ENCODE measurements around the gene FABP3. TPM values are rescaled to one million over a fixed set of nuclear protein-coding genes. Genes with fewer than 3 reads are reported as not detected.
A peak's percentile ranks its signal among the peaks of the same experiment; 100 is the strongest.

FABP3 gene
- total and polyA plus RNA-seq, 2 experiments from 2014 or later: 19.3 to 50.2 TPM

GRCh38 chr1:31368611-31369107 is 4.2 kb downstream of the FABP3 start (continued):
- TF ChIP-seq, protein P1, sequence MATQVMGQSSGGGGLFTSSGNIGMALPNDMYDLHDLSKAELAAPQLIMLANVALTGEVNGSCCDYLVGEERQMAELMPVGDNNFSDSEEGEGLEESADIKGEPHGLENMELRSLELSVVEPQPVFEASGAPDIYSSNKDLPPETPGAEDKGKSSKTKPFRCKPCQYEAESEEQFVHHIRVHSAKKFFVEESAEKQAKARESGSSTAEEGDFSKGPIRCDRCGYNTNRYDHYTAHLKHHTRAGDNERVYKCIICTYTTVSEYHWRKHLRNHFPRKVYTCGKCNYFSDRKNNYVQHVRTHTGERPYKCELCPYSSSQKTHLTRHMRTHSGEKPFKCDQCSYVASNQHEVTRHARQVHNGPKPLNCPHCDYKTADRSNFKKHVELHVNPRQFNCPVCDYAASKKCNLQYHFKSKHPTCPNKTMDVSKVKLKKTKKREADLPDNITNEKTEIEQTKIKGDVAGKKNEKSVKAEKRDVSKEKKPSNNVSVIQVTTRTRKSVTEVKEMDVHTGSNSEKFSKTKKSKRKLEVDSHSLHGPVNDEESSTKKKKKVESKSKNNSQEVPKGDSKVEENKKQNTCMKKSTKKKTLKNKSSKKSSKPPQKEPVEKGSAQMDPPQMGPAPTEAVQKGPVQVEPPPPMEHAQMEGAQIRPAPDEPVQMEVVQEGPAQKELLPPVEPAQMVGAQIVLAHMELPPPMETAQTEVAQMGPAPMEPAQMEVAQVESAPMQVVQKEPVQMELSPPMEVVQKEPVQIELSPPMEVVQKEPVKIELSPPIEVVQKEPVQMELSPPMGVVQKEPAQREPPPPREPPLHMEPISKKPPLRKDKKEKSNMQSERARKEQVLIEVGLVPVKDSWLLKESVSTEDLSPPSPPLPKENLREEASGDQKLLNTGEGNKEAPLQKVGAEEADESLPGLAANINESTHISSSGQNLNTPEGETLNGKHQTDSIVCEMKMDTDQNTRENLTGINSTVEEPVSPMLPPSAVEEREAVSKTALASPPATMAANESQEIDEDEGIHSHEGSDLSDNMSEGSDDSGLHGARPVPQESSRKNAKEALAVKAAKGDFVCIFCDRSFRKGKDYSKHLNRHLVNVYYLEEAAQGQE (IDR thresholded peaks at IDR 0.05; ENCODE audit: unreplicated experiment): no peak
- no peak for TF ChIP-seq CREB1 (CRISPR knock-in tag; IDR thresholded peaks at IDR 0.05; ENCODE audit: low read depth)
- TF ChIP-seq ZNF331 (CRISPR knock-in tag; IDR thresholded peaks at IDR 0.05; ENCODE audit: low read depth): no peak
- TF ChIP-seq NANOG (IDR thresholded peaks at IDR 0.05; ENCODE audit: borderline replicate concordance): no peak
- TF ChIP-seq EZH2phosphoT487 (IDR thresholded peaks at IDR 0.05; ENCODE audit: unreplicated experiment): no peak
- no peak for TF ChIP-seq POLR2AphosphoS5 (IDR thresholded peaks at IDR 0.05; ENCODE audit: low read depth)

- Mint-ChIP-seq H3K9me3 (no peaks in the 10 kb centered on the region), H3K4me3 (no peak overlapping the region), H3K27me3 (ENCODE audit: insufficient read depth, low read depth, poor library complexity) (peaks cover 9% of the 10 kb centered on the region), H3K27ac (peak overlapping the region; percentile 72; the same call in 1 of the 2 replicates), H3K4me1 (peaks cover 34% of the 10 kb centered on the region), H3K36me3 (ENCODE audit: low read depth) (peaks cover 30% of the 10 kb centered on the region)
- DNase-seq (ENCODE audit: low spot score) (peak; percentile 57), ATAC-seq (peak; percentile 81)
- H2AFZ ChIP-seq: no peak overlapping the region
- no peaks in the 10 kb centered on the region for H3F3A ChIP-seq (replicated peaks; ENCODE audit: low read depth)
- no peaks in the 10 kb centered on the region for H3K9me2 ChIP-seq (ENCODE audit: insufficient read depth)
- peak overlapping the region; percentile 34; the same call in 1 of the 2 replicates for H3K27ac ChIP-seq (ENCODE audit: low read depth)
- H3K4me1 ChIP-seq (ENCODE audit: insufficient read depth): peaks cover 21% of the 10 kb centered on the region
- no peaks in the 10 kb centered on the region for H3K36me3 ChIP-seq (ENCODE audit: insufficient read depth)
- no peaks in the 10 kb centered on the region for H3K79me2 ChIP-seq (replicated peaks; ENCODE audit: insufficient read depth)
- H3K27me3 ChIP-seq (ENCODE audit: insufficient read depth): no peaks in the 10 kb centered on the region
- no peak overlapping the region for H3K4me3 ChIP-seq
- H3K4me2 ChIP-seq: peak overlapping the region; percentile 70
- H4K20me1 ChIP-seq (replicated peaks; ENCODE audit: insufficient read depth): no peaks in the 10 kb centered on the region; the same call in 1 of the 2 replicates
- no peak for TF ChIP-seq EZH2phosphoT487 (IDR thresholded peaks at IDR 0.05; ENCODE audit: unreplicated experiment)
- no peak for TF ChIP-seq CREB1 (CRISPR knock-in tag; IDR thresholded peaks at IDR 0.05; ENCODE audit: low read depth)
- no peak for TF ChIP-seq POLR2AphosphoS5 (IDR thresholded peaks at IDR 0.05; ENCODE audit: low read depth)
- TF ChIP-seq JUNB (IDR thresholded peaks at IDR 0.05; ENCODE audit: unreplicated experiment): no peak
- TF ChIP-seq, protein P2, sequence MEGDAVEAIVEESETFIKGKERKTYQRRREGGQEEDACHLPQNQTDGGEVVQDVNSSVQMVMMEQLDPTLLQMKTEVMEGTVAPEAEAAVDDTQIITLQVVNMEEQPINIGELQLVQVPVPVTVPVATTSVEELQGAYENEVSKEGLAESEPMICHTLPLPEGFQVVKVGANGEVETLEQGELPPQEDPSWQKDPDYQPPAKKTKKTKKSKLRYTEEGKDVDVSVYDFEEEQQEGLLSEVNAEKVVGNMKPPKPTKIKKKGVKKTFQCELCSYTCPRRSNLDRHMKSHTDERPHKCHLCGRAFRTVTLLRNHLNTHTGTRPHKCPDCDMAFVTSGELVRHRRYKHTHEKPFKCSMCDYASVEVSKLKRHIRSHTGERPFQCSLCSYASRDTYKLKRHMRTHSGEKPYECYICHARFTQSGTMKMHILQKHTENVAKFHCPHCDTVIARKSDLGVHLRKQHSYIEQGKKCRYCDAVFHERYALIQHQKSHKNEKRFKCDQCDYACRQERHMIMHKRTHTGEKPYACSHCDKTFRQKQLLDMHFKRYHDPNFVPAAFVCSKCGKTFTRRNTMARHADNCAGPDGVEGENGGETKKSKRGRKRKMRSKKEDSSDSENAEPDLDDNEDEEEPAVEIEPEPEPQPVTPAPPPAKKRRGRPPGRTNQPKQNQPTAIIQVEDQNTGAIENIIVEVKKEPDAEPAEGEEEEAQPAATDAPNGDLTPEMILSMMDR (conservative IDR thresholded peaks at IDR 0.05; ENCODE audit: low read depth in 2 of 2): no peak
- TF ChIP-seq, protein P1 (IDR thresholded peaks at IDR 0.05; ENCODE audit: unreplicated experiment): no peak
- TF ChIP-seq, protein P3, sequence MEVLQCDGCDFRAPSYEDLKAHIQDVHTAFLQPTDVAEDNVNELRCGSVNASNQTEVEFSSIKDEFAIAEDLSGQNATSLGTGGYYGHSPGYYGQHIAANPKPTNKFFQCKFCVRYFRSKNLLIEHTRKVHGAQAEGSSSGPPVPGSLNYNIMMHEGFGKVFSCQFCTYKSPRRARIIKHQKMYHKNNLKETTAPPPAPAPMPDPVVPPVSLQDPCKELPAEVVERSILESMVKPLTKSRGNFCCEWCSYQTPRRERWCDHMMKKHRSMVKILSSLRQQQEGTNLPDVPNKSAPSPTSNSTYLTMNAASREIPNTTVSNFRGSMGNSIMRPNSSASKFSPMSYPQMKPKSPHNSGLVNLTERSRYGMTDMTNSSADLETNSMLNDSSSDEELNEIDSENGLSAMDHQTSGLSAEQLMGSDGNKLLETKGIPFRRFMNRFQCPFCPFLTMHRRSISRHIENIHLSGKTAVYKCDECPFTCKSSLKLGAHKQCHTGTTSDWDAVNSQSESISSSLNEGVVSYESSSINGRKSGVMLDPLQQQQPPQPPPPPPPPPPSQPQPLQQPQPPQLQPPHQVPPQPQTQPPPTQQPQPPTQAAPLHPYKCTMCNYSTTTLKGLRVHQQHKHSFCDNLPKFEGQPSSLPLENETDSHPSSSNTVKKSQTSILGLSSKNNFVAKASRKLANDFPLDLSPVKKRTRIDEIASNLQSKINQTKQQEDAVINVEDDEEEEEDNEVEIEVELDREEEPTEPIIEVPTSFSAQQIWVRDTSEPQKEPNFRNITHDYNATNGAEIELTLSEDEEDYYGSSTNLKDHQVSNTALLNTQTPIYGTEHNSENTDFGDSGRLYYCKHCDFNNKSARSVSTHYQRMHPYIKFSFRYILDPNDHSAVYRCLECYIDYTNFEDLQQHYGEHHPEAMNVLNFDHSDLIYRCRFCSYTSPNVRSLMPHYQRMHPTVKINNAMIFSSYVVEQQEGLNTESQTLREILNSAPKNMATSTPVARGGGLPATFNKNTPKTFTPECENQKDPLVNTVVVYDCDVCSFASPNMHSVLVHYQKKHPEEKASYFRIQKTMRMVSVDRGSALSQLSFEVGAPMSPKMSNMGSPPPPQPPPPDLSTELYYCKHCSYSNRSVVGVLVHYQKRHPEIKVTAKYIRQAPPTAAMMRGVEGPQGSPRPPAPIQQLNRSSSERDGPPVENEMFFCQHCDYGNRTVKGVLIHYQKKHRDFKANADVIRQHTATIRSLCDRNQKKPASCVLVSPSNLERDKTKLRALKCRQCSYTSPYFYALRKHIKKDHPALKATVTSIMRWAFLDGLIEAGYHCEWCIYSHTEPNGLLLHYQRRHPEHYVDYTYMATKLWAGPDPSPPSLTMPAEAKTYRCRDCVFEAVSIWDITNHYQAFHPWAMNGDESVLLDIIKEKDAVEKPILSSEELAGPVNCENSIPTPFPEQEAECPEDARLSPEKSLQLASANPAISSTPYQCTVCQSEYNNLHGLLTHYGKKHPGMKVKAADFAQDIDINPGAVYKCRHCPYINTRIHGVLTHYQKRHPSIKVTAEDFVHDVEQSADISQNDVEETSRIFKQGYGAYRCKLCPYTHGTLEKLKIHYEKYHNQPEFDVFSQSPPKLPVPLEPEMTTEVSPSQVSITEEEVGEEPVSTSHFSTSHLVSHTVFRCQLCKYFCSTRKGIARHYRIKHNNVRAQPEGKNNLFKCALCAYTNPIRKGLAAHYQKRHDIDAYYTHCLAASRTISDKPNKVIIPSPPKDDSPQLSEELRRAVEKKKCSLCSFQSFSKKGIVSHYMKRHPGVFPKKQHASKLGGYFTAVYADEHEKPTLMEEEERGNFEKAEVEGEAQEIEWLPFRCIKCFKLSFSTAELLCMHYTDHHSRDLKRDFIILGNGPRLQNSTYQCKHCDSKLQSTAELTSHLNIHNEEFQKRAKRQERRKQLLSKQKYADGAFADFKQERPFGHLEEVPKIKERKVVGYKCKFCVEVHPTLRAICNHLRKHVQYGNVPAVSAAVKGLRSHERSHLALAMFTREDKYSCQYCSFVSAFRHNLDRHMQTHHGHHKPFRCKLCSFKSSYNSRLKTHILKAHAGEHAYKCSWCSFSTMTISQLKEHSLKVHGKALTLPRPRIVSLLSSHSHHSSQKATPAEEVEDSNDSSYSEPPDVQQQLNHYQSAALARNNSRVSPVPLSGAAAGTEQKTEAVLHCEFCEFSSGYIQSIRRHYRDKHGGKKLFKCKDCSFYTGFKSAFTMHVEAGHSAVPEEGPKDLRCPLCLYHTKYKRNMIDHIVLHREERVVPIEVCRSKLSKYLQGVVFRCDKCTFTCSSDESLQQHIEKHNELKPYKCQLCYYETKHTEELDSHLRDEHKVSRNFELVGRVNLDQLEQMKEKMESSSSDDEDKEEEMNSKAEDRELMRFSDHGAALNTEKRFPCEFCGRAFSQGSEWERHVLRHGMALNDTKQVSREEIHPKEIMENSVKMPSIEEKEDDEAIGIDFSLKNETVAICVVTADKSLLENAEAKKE (CRISPR knock-in tag; IDR thresholded peaks at IDR 0.05): no peak
Observed at GRCh38 chr1:31366796-31367195, 6.1 kb downstream of the FABP3 start.
